ENCODE measurements around the gene MPHOSPH10.
"Not testable (repeated sequence)": the region's sequence is repeated elsewhere in the genome, so short reads cannot be mapped to it uniquely, and the experiment has no call there.

MPHOSPH10 gene

DNA sequence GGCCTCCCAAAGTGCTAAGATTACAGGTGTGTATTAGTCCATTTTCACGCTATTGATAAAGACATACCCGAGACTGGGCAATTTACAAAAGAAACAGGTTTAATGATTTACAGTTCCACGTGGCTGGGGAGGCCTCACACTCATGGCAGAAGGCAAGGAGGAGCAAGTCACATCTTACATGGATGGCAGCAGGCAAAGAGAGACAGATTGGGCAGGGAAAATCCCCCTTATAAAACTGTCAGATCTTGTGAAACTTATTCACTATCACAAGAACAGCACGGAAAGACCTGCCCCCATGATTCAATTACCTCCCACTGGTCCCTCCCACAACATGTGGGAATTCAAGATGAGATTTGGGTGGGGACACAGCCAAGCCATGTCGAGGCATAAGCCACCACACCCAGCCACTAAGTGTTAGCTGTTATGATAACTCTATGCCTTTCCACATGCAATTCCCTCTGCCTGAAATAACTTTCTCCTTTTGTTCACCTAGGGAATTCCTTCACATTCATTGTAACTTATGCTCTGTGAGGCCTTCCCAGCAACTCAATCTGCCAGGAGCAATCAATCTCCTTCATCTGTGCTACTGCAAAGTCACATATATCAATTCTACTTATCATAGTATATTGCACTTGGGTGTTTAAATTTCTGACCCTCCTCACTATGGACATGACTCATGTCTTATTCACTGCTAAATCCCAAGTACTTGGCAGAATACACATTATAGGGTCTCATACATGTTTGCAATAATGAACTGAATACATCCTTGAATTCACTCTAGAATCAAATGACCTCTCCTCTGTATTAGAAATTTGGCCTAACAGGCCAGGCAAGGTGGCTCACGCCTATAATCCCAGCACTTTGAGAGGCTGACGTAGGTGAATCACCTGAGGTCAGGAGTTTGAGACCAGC lies 7.8 kb upstream of the MPHOSPH10 start:
- no peak for DNase-seq (ENCODE audit: low read depth in 2 of 2)

DNA sequence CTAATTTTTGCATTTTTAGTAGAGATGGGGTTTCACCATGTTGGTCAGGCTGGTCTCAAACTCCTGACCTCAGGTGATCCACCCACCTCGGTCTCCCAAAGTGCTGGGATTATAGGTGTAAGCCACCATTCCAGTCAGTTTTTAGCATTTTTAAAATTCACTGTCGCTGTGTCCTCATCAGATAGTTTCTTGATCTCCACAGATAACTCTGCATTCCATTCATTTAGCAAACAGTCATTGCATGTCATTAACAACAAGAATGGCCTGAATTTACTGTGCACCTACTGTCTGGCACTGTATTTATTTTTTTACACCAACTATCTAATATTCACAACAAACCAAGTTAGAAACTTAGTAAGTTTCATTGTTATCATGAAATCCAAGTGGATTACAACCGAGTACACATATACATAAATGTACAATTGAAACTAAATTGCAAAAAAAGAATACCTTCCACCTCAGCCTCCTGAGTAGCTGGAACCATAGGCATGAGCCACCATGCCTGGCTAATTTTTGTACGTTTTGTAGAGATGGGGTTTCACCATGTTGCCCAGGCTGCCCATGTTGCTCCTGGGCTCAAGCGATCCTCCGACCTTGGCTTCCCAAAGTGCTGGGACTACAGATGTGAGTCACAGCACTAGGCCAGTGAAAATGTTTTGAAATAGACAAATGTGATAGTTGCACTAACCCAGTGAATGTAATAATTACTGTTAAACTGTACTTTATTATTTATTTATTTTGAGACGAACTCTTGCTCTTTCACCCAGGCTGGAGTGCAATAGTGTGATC lies 4.7 kb upstream of the MPHOSPH10 start:
- no peak for DNase-seq (ENCODE audit: low read depth in 2 of 2)

DNA sequence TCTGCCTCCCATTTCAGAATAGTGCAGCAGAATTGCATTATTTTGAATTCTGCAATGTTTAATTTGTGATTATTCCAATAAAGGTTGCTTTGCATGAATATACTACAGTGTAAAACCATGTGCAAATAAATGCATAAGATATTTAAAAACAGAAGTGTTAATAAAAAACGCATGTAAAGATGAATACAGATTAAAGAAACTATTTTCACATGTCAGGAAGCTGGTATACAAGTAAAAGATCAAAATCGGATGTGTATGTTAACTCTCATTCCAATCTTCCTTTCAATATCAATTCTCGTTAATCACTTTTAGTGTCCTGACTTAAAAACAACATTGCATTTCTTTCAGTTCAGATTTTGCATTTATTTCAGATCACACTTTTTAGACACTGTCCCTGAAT lies 3.5 kb upstream of the MPHOSPH10 start:
- no peak for DNase-seq (ENCODE audit: low read depth in 2 of 2)

DNA sequence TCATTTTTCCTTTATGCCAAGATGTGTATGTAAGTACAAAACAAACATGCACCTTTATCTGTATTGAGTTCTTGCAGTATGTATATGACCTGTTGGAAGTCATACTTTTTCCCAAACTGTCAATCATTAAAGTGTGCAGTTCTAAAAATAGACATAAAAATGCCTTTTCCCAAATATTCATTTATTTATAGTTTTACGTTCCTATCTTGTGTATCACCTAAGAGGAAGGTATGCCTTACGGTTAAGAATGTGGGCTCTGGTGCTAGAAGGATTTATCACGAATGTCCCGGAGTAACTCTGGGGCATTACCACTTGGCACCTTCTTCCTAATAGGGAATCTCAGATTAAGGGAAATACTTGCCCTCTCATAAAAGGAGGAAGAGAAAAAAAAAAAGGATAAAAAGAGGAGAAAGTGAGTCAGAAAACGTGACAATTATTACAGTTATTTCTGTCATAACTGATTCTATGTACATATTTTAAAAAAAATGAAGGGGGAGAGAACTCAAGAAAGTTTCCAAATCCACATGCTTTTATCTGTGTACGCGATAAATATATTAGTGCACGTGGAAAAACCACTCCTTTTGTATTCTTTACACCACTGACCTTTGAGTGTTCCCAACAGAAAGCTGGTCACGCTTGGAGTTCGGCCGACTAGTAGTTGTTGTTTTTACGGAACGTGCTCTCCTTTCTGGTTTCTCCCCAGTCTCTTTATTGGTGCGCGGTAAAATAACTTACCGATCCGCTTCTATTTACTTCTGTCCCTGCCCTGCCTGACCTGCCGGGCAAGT lies 1.1 kb upstream of the MPHOSPH10 start:
- no peak for DNase-seq (ENCODE audit: low read depth in 2 of 2)

- DNase-seq (ENCODE audit: low read depth in 2 of 2) = no peak
Observed at GRCh38 chr2:71129902-71130151, 607 bp upstream of the MPHOSPH10 start.

DNA sequence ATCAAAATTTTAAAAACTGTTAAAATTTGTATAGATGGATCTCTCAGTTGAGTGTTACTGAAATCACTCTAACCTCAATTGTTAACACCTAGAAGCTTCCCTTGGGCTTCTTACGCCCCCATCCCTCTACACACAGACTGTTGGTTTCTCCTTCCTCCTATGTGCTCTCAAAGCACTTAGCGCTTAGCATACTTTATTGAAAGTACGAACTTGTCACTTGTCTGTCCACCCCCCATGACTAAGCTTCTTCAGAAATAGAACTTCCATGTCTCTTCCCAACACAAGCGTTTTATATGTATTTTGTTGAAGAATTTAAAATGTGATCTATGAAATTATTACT lies 441 bp downstream of the MPHOSPH10 start:
- no peak for DNase-seq (ENCODE audit: low read depth in 2 of 2)

DNA sequence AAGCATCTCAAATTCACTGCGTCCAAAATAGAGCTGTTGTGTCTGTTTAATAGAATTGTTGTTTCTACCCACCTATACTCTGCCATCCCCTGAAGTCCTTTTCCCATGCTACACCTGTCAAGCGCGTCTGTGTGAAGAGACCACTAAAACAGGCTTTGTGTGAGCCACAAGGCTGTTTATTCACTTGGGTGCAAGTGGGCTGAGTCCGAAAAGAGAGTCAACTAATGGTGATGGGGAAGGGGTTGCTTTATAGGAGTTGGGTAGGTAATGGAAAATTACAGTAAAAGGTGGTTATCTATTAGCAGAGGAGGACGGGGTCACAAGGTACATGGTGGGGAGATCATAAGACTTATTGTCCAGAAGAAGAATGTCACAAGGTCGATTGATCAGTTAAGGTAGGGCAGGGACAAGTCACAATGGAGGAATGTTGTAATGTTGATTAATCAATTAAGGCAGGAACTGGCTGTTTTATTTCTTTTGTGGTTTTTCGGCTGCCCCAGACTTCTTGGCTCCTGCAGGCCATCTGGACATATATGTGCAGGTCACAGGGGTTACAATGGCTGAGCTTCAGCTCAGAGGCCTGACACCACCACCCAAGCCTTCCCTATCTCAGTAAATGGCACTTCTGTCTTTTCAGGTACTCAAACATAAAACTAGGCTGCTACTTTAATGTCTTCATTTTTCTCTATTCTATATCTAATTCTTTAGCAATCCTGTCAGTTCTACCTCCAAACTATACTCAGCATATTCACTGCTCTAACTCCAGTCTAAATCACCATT lies 1.1 kb downstream of the MPHOSPH10 start:
- DNase-seq (ENCODE audit: low read depth in 2 of 2) = not testable (repeated sequence)

DNA sequence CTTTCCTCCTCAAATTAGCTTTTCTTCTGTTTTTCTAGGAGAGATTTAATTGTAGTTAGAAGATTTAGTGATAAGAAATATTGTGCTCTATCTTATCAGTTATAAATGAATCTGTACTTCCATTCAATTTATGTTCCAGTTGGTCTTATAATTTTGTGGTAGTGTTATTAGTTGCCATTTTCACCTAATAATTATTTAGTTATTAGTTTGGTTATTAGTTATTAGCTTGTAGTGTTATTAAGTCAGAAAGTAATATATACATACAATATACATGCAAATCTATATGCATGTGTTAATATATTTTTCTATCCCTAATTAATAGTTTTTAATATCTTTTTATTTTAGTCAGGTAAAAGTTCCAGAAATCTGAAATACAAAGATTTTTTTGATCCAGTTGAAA lies 3.2 kb downstream of the MPHOSPH10 start:
- no peak for DNase-seq (ENCODE audit: low read depth in 2 of 2)

GRCh38 chr2:71136174-71136573 lies 5.7 kb downstream of the MPHOSPH10 start:
- DNase-seq (ENCODE audit: low read depth in 2 of 2) = no peak

DNA sequence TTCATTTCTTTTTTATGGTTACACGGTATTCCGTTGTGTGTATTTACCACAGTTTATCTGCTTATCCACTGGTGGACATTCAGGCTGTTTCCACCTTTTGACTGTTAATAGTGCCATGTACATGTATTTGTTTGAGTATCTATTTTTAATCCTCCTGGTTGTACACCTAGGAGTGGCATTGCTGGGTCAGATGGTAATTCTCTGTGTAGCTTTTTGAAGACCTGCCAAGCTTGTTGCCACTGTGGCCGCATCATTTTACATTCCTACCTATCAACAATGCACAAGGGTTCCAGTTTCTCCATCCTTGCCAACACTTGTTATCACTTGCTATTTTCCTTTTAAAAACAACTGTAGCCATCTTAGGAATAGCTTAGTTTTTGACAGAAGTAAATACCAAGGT lies 13.3 kb downstream of the MPHOSPH10 start:
- DNase-seq (ENCODE audit: low read depth in 2 of 2) = no peak

DNA sequence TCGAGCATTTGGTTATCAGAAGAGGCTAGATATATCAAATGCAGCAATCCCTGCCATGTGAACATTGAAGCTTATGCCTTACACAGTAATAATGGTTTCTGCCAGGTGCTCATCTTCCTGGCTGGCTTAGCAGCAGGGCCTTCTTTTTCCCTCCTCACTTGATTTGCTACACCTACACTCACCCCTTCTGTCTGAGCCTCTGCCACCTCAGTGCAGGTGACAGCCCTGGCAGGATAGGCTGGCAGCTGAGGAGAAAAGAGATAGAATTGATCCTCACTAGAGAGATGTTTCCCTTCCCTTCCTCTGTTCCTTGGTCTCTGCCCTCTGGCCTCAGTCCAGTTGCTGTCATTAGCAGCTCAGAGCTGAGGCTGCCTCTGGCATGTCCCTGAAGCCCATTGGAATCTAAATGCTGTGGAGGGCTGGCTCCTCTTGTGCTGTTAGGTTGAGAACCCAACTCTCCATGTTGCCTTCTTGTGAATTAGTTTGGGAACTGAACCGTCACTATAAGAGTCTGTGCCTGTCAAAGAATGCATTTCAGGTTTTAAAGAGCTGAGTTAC lies 18.2 kb downstream of the MPHOSPH10 start:
- DNase-seq (ENCODE audit: low read depth in 2 of 2) = no peak

DNA sequence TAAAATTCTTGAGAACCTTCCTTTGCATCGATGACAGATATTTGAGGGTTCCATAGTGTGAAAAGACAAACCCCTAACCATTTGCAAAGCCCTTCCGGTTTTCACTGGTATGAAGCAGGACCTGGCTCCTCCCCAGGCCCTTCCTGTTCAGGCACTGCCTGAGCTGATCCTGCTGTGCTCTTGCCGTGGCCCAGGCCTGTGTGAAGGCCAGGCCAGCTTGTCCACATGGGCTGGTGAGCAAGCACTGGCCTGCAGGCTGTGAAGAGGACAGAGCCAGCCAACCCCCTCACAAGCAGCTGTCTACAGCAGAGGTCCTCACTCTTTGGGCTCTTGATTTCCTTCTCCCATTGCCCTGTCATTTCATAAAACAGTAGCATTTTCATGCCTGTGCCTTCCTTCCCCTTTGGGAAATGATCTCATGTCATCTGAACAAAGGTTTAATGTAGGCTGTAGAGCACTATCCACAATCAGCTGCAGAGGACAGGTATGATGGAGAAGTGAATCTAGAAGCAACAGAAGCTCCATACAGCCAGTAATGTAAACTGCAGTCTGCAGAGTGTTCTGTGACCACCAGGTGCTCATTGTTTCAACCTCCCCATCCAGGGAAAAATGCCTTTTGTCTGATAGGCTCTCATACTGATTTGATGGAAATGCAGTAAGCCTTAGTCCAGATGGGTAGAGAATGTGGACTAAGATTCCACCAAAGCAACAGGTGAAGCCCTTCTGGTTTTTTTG lies 19.8 kb downstream of the MPHOSPH10 start:
- no peak for DNase-seq (ENCODE audit: low read depth in 2 of 2)

- no peak for DNase-seq (ENCODE audit: low read depth in 2 of 2)
Observed at GRCh38 chr2:71151620-71152019, 21.2 kb downstream of the MPHOSPH10 start.

DNA sequence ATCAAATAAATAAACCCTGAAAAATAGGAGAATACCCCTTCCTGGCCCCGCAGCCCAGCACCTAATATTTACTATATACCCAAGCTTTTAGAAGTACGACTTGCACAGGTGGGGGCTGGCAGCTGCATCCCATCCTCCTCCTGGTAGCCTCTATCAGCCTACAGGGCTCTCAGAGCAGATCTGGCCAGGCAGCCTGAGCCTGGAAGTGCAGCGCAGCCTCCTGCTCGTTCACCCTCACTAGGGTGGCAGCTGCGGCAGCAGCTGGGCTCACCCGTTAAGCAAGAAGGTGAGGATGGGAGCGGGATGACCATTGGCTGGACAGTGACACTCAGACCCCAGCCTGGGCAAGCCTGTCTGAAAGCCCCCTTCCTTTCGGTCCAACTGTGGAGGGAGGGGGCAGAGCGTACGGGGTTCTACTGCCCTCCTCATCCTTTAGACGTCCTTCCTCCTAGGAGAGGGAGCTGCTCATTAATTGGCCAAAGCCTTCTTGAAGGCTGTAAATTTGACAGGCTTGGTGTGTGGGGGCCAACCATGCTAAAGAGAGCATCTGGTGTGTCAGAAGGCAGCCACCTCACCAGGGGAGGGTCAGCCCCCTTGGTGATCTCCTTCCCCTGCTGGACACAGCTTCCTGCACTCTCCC lies 23.3 kb downstream of the MPHOSPH10 start:
- no peak for DNase-seq (ENCODE audit: low read depth in 2 of 2)

DNA sequence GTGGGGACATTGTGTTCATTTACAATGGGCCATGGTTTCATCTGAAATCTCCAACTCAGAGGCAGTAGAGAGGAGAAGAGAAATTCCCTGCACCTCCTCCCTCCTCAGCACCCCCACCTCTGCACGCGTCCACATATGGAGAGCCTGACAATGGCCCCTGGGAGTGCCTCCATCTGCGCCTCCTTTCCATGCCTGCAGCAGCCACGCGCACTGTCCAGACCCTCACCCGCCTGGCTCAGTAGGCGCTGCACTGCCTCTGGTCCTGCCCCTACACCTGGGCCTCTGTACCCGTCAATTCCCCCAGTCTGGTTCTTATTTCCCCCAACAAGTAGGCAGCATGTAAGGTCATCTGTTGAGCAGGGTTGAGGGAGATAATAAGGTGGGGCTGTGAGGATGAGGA lies 23.8 kb downstream of the MPHOSPH10 start:
- no peak for DNase-seq (ENCODE audit: low read depth in 2 of 2)

DNA sequence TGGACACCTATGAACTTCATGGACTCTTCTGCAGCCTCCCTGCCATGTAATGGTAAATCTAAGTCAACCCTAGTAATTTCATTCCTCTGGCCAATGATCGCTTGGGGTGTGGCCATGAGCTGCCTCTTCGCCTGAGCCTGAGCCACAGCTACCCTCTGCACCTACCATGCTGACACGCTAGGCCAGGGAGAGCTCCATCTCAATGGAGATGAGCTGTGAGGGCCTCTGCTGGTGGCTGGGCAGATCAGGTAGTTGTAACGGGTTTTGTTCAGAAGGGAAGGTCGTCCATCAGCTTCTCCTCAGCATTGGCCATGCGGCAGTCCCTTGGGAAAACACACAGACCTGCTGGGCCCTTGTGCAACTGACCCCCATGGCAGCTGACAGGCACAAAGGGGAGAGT lies 24.4 kb downstream of the MPHOSPH10 start:
- DNase-seq (ENCODE audit: low read depth in 2 of 2) = no peak

DNA sequence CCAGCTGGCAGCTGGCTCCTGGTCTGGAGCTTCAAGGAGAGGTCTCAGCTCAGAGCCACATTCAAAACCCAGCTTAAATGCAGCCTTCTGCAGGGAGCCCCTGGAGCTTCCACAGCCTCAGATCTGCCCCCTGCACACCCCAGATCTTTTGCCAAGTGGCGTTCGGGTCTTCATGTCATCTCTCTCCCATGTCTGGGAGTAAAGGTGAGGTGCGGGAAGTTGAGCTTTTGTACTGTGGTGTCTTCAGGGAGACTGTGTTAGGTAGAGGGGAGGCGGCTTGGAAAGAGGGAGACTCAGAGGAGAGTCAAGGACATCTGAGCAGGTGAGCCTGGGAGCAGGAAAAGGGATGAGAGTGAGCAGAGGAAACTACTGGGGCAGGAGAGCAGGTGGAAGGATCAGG lies 25.4 kb downstream of the MPHOSPH10 start:
- DNase-seq (ENCODE audit: low read depth in 2 of 2) = no peak

DNA sequence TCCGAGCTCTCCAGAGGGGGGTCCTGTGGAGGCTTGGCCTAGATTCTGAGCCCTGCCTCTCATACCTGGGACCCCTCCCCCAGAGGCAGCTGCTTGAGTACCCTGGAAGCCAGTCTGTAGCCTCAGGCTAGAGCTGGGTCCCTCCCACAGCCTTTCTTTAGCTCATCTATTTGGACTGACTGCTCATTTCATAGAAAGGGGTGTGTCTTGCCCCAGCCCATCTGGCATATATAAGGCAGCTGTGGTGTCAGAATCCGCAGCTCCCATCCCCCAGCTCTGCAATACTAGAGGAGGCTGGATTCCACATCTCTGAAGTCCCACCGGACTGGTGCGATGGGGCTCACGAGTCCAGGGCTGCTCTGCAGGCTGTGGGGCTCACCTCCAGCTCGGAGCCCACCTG lies 26.1 kb downstream of the MPHOSPH10 start:
- DNase-seq (ENCODE audit: low read depth in 2 of 2) = no peak

DNA sequence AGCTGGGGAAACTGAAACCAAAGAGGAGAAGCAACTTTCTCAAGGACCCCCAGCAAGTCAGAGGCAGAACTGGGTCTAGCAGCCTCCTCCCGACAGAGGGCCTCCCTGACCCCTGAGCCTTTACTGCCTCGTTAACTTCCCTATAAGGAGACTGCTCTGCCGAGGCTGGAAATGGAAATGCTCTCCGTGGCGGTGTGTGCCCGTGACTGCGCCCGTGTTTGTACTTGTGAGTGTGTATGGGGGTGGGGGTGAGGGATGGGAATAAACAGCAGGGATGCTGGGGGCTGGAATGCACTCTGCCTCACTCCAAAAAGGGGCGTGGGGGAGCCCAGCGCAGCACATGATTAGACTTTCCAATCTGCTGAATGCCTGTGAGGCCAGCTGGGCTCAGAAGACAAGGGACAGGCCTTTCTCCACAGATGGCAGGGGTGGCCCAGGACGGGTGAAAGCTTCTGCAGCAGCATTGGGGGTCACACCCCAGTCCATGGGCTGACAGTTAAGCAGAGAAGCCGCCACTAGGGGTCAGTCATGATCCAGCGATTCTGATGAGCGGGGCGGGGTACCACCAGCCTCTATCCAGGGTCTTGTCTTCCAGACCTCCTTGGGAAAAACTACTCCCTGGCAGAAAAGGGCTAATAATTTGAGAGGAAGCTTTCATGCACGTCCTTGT lies 26.8 kb downstream of the MPHOSPH10 start:
- peak; percentile 48 to 51 for DNase-seq (ENCODE audit: low read depth in 2 of 2)

DNA sequence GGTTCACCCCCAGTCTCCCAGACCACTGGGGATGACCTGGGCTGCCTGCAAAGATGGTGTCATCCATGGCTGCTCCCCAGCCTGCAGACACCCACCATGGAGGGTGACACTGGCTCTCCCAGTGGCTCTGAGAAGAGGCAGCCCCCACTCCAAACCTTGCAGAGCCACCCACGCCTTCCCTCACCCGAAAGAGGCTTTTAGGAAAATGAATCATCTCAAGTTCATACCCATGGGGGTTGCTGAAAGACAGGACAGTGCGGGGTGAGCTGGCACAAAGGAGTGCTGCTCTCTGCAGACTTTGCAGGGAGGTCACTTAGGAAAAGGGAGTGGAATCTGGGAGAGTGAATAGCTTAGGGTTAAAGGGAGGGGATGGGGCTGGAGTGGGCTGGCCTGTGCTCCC lies 36.4 kb downstream of the MPHOSPH10 start:
- no peak for DNase-seq (ENCODE audit: low read depth in 2 of 2)
